Transverse colon (tissue), 3 donors: ENCODE data around the gene RNF166.

ENCODE experiments used
- CTCF ChIP-seq, 5 experiments: fragments of 200-600 bp in 3 of 5; fragments of 450-650 bp in 2 of 5; sonication (generic) in 3 of 5; IDR thresholded peaks; 1 replicate in 2 of 5; 2 replicates in 3 of 5; pipeline ENCODE4 v1.5.1; 2016 to 2017; ENCODE audit warnings: antibody characterized with exemption in 5 of 5, inconsistent platforms in 3 of 5, mild to moderate bottlenecking in 2 of 5, moderate library complexity in 1 of 5
- EP300 ChIP-seq: sonication (generic); formaldehyde crosslinking; IDR thresholded peaks from one replicate; pipeline ENCODE4 v1.6.1; 2017; ENCODE audit warnings: antibody characterized with exemption, low read depth
- POLR2A ChIP-seq: fragments of 450-650 bp; IDR thresholded peaks from one replicate; pipeline ENCODE4 v1.6.1; 2016; ENCODE audit warnings: antibody characterized with exemption, mild to moderate bottlenecking, moderate library complexity

- TF ChIP-seq CTCF (IDR thresholded peaks at IDR 0.05) (no peak), POLR2A (no peak), EP300 (no peak)
Measured at GRCh38 chr16:88733630-88734360, 27.6 kb upstream of the RNF166 start.
